SH-SY5Y (cell line): ENCODE data around the gene GBP7.

Source experiments
- GATA2 ChIP-seq: IDR thresholded peaks from 2 replicates; pipeline ENCODE4 v1.6.1; 2011; ENCODE audit warnings: mild to moderate bottlenecking, low read depth, low read length
- GATA3 ChIP-seq: IDR thresholded peaks from 2 replicates; pipeline ENCODE4 v1.6.1; 2011; ENCODE audit warnings: low read depth, mild to moderate bottlenecking, low read length, moderate library complexity

DNA sequence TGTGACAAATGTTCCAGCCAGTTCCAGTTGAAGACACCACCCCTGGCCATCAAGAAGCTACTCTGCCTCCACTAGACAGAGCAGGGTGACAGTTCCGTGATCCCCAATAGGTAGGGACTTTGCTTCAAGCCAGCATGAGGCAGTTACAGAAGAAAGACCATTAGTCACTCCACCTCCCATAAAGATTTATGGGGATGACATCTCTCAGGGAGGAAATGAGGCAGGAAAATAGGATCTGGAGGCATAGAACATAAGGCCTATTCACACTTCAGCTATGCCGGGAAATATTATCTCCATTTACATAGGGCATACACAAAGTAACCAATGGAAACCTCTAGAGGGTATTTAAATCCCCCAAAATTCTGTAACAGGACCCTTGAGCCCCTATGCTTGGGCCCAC, 3.5 kb upstream of the GBP7 start:
- TF ChIP-seq GATA2 (no peak), GATA3 (no peak)
